Retinal pigment epithelial cell (primary cell): ENCODE results near the gene CDC42SE1.

Experiments used
- DNase-seq: peaks from one replicate; pipeline ENCODE4 v3.0.0-alpha.2; 2010; ENCODE audit warnings: low read depth
- H3K4me3 ChIP-seq: 2 replicates; pipeline ENCODE4 v1.5.1; 2011; ENCODE audit warnings: mild to moderate bottlenecking, low read length, control low read depth, moderate library complexity
- CTCF ChIP-seq: conservative IDR thresholded peaks from 2 replicates; pipeline ENCODE4 v1.5.1; 2011; ENCODE audit warnings: low read depth, low read length, control low read depth, inconsistent platforms

The CDC42SE1 gene

DNA sequence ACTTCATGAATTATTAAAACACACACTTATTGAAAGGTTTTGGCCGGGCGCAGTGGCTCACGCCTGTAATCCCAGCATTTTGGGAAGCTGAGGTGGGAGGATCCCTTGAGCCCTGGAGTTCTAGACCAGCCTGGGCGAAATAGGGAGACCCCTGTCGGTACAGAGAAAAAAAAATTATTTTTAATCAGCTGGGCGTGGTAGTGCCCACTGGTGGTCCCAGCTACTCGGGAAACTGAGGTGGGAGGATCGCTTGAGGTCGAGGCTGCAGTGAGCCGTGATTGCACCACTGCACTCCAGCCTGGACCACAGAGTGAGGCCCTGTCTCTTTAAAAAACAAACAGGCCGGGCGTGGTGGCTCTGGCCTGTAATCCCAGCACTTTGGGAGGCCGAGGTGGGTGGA, 12.8 kb upstream of the CDC42SE1 start:
- no peak for TF ChIP-seq CTCF
- DNase-seq, result no peak
- no peak overlapping the region for H3K4me3 ChIP-seq

GRCh38 chr1:151070474-151071276, 11.3 kb upstream of the CDC42SE1 start, which contains the start of gene GABPB2:
Gene GABPB2, plus strand, starts transcription at chr1:151070761. Its CDS starts 17,429 bp downstream, at chr1:151088190.
- peak; percentile 95 for DNase-seq
- TF ChIP-seq CTCF, result peak; percentile 93
- peak within 1 kb of the TSS; percentile 90 for H3K4me3 ChIP-seq

GRCh38 chr1:151069103-151069486, 9.7 kb upstream of the CDC42SE1 start:
- DNase-seq, result no peak
- no peak for TF ChIP-seq CTCF
- H3K4me3 ChIP-seq, result no peak overlapping the region

- TF ChIP-seq CTCF, result no peak
- no peak for DNase-seq
Measured at GRCh38 chr1:151067185-151067584, 7.8 kb upstream of the CDC42SE1 start.

DNA sequence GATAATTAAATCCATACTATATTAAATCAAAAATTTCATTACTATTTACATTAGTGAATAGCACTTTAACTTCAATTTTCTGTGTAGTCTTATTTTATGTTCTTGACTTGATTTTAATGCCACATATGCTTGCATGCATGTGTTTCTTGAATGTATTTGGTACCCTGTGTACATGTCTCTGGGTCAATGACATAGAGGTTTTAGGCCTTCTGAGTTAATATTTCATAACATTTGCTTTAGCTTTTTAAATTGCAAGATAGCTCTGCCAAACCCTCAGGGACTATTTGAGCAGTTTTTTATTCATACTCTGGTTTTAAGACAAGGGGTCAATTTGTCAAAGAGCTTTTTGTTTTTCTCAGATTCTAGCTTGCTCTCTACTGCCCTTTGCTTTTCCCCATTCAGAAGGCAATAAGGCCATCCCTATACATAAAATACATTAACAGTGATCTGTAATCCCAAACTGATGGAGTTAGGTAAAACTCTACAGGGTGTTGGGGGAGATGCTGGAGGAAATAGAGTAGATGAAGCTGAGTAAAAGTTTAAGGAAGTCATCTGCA, 5.7 kb upstream of the CDC42SE1 start:
- TF ChIP-seq CTCF, result no peak
- no peak for DNase-seq
- H3K4me3 ChIP-seq, result no peak overlapping the region

More at GRCh38 chr1:151067185-151067584, 7.8 kb upstream of the CDC42SE1 start:
- H3K4me3 ChIP-seq, result no peak overlapping the region

GRCh38 chr1:151062741-151063371, 3.4 kb upstream of the CDC42SE1 start:
- DNase-seq, result peak; percentile 70
- no peak overlapping the region for H3K4me3 ChIP-seq
- TF ChIP-seq CTCF, result no peak

GRCh38 chr1:151061704-151062103, 2.3 kb upstream of the CDC42SE1 start:
- no peak for TF ChIP-seq CTCF
- DNase-seq, result no peak
- peak overlapping the region; percentile 94 for H3K4me3 ChIP-seq
